ENCODE data around the gene SCN10A.
A peak's percentile ranks its signal among the peaks of the same experiment; 100 is the strongest.

The SCN10A gene

DNA sequence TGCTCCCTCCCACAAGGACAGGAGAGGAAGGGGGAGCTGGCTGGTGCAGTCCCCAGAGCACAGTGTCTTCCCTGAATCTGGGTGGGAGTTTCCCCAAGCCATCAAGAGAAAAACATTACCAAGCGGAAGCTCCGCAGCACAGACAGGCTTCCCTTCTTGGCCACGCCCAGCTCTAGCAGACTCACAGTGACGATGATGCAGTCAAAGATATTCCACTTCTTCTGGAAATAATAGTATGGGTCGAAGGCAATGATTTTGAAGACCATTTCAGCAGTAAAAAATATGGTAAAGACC lies 76.7 kb downstream of the SCN10A start:
- H3K27me3 ChIP-seq (replicated peaks; ENCODE audit: control insufficient read depth, insufficient read depth, low read length), result no peaks in the 10 kb centered on the region; the same call in 1 of the 2 replicates
- H3K36me3 ChIP-seq (ENCODE audit: control insufficient read depth, insufficient read depth, low read length), result no peaks in the 10 kb centered on the region
- no peak for TF ChIP-seq CTCF (IDR thresholded peaks at IDR 0.05; ENCODE audit: insufficient read depth, low read length, poor library complexity, severe bottlenecking)
- H3K4me3 ChIP-seq (replicated peaks; ENCODE audit: low read depth, low read length), result no peak overlapping the region
- no peak for DNase-seq (ENCODE audit: extremely low read depth, insufficient read length)

DNA sequence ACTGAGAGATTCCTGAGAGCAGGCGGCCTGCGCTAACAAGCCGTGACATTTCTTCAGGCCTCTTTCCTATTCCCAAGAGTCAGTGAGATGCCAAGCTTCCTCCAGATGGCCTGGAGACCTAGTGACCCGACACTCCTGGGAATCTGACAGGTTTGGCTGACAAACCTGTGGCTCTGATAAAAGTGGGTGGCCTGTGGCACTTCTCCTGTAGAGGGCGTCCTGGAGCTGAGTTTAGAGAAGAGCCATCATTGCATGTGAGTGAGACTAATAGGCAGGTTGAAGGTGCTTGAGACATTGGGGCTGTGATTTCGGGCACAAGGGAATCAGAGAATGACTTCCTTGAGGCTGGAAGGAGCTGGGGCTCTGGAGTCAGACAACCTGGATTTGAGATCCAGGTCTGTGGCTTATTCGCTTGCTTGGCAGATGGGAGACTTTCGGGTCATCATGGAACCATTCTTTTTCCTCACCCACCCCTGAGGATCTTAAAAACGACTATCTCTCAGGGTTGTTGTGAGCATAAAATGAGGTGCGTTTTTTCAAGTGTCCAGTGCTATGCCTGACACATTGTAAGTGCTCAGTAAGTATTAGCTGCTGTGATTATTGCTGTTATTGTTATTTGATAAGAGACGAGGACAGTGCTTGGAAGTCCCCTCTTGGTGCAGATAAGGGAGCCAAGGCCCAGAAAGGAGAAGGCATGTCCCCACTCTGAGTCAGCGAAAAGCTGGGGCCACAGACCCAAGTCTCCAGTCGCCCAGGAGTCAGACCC lies 77.2 kb downstream of the SCN10A start:
- no peak for DNase-seq (ENCODE audit: extremely low read depth, insufficient read length)

DNA sequence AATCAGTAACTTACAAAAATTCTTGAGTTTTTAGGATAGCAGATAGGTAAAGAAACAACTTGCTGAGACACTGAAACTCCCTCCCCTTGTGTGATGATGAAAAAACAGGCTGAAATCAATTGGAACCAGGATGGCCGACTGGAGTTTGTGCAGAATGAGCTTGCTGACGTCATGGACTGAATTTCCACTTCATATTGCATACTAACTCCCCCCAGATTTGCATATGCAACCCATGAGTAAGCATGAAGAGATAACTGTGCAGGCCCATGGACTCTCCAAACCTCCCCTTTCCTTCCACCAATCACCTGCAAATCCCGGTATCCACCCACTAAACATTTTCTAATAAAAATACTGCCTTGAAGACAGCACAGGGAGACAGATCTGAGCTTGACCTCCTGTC lies 84.5 kb downstream of the SCN10A start:
- DNase-seq (ENCODE audit: extremely low read depth, insufficient read length), result no peak
- H3K27me3 ChIP-seq (replicated peaks; ENCODE audit: control insufficient read depth, insufficient read depth, low read length), result no peaks in the 10 kb centered on the region; the same call in 1 of the 2 replicates
- H3K36me3 ChIP-seq (ENCODE audit: control insufficient read depth, insufficient read depth, low read length), result no peaks in the 10 kb centered on the region
- no peak for TF ChIP-seq CTCF (IDR thresholded peaks at IDR 0.05; ENCODE audit: insufficient read depth, low read length, poor library complexity, severe bottlenecking)
- no peak overlapping the region for H3K4me3 ChIP-seq (replicated peaks; ENCODE audit: low read depth, low read length)

More for the DNA sequence above, 77.2 kb downstream of the SCN10A start:
- TF ChIP-seq CTCF (IDR thresholded peaks at IDR 0.05; ENCODE audit: insufficient read depth, low read length, poor library complexity, severe bottlenecking), result peak; percentile 66
- H3K4me3 ChIP-seq (replicated peaks; ENCODE audit: low read depth, low read length), result no peak overlapping the region
- H3K27me3 ChIP-seq (replicated peaks; ENCODE audit: control insufficient read depth, insufficient read depth, low read length), result no peaks in the 10 kb centered on the region; the same call in 1 of the 2 replicates
- H3K36me3 ChIP-seq (ENCODE audit: control insufficient read depth, insufficient read depth, low read length), result no peaks in the 10 kb centered on the region

GRCh38 chr3:38730281-38730680 lies 85.7 kb downstream of the SCN10A start:
- peaks cover 2% of the 10 kb centered on the region for H3K27me3 ChIP-seq (replicated peaks; ENCODE audit: control insufficient read depth, insufficient read depth, low read length)
- TF ChIP-seq CTCF (IDR thresholded peaks at IDR 0.05; ENCODE audit: insufficient read depth, low read length, poor library complexity, severe bottlenecking), result no peak
- DNase-seq (ENCODE audit: extremely low read depth, insufficient read length), result no peak
- H3K4me3 ChIP-seq (replicated peaks; ENCODE audit: low read depth, low read length), result no peak overlapping the region
- no peaks in the 10 kb centered on the region for H3K36me3 ChIP-seq (ENCODE audit: control insufficient read depth, insufficient read depth, low read length)

GRCh38 chr3:38728008-38728407 lies 88.0 kb downstream of the SCN10A start:
- no peak for TF ChIP-seq CTCF (IDR thresholded peaks at IDR 0.05; ENCODE audit: insufficient read depth, low read length, poor library complexity, severe bottlenecking)
- Histone ChIP-seq H3K4me3 (replicated peaks; ENCODE audit: low read depth, low read length) (no peak overlapping the region), H3K27me3 (replicated peaks; ENCODE audit: control insufficient read depth, insufficient read depth, low read length) (peaks cover 2% of the 10 kb centered on the region), H3K36me3 (ENCODE audit: control insufficient read depth, insufficient read depth, low read length) (no peaks in the 10 kb centered on the region)
- no peak for DNase-seq (ENCODE audit: extremely low read depth, insufficient read length)

- DNase-seq (ENCODE audit: extremely low read depth, insufficient read length), result no peak
- TF ChIP-seq CTCF (IDR thresholded peaks at IDR 0.05; ENCODE audit: insufficient read depth, low read length, poor library complexity, severe bottlenecking), result no peak
- Histone ChIP-seq H3K4me3 (replicated peaks; ENCODE audit: low read depth, low read length) (no peak overlapping the region), H3K36me3 (ENCODE audit: control insufficient read depth, insufficient read depth, low read length) (no peaks in the 10 kb centered on the region), H3K27me3 (replicated peaks; ENCODE audit: control insufficient read depth, insufficient read depth, low read length) (peaks cover 4% of the 10 kb centered on the region)
Observed at GRCh38 chr3:38726751-38727150, 89.3 kb downstream of the SCN10A start.
